ENCODE data around the gene HSDL2. TPM values are rescaled to one million over a fixed set of nuclear protein-coding genes. Genes with fewer than 3 reads are reported as not detected.

HSDL2 gene
- total and polyA plus RNA-seq, 2 of the 4 experiments (the other 2 are of a cell fraction): 17.7 to 65.8 TPM

DNA sequence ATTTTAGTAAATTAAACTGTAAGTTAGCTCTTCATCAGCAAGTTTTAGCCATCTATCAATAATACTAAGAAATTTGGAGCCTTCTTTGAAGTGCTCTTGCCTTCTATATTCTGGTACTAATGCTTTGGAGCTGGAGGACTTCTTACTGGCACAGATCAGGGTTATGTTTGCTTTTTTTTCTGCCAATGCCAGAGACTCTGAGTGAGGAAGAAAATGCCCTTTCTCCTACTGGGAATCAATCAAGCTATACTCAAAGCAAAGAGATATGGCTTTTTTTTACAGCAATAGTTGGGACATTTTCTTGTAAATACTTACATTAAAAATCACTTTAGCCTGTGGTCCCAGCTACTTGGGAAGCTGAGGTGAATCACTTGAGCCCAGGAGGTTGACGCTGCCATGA lies 4.3 kb downstream of the HSDL2 start:
- no peak overlapping the region for H3K4ac ChIP-seq (ENCODE audit: low read depth, low read length)
- H3K4me2 ChIP-seq (ENCODE audit: low read depth, low read length): no peak overlapping the region; the same call in 1 of the 2 replicates
- H3K4me1 ChIP-seq (ENCODE audit: control insufficient read depth, insufficient read depth, low read length): peaks cover 3% of the 10 kb centered on the region; the same call in 1 of the 2 replicates
- no peak overlapping the region for H3K14ac ChIP-seq (replicated peaks; ENCODE audit: low read depth, low read length)
- H3K27me3 ChIP-seq (ENCODE audit: control insufficient read depth, insufficient read depth, low read length): no peaks in the 10 kb centered on the region
- H4K8ac ChIP-seq (ENCODE audit: low read depth in 2 of 2, low read length in 2 of 2): 0 out of 4 replicates have a peak overlapping the region, but pooled peaks of 1 of the 2 experiments have one; percentile 47
- BruUV-seq (replicated peaks): no TSS peak
- intact Hi-C loops (cut with micrococcal nuclease): loop anchor here (5.0 kb wide), 1 partner anchor 328 kb away; no protein-coding TSS in a partner anchor
- H2AK5ac ChIP-seq (ENCODE audit: low read depth, low read length): no peak overlapping the region
- H3K18ac ChIP-seq (ENCODE audit: low read depth, low read length): no peak overlapping the region
- no peak overlapping the region for H3K56ac ChIP-seq (ENCODE audit: extremely low read depth, insufficient read depth, low read length)
- no peak overlapping the region for H3K23ac ChIP-seq (ENCODE audit: low read depth, low read length)
- H3K4me3 ChIP-seq (ENCODE audit: insufficient read depth, low read depth, low read length): no peak overlapping the region
- ChIA-PET CTCF (interaction anchor here (0.8 kb wide), 1 partner anchor 25 kb away, joined by 3 read pairs; no protein-coding TSS in a partner anchor), POLR2A (ENCODE audit: unreplicated experiment) (no interaction called here)
- no peak for DNase-seq
- no peak overlapping the region for H3K9ac ChIP-seq (ENCODE audit: low read depth, low read length)
- no peaks in the 10 kb centered on the region; the same call in 1 of the 2 replicates for H3K9me1 ChIP-seq (ENCODE audit: insufficient read depth, low read length)
- in situ Hi-C loops (cut with MboI; ENCODE audit: low sequenced_read_pairs): no loop called here
- no peak overlapping the region for H4K5ac ChIP-seq (ENCODE audit: low read depth, low read length)
- no peak overlapping the region for H2BK120ac ChIP-seq (ENCODE audit: low read depth, low read length)
- H2BK15ac ChIP-seq (ENCODE audit: low read depth, low read length): no peak overlapping the region
- H2AFZ ChIP-seq (replicated peaks; ENCODE audit: low read length, poor library complexity): no peak overlapping the region
- no peak overlapping the region for H4K91ac ChIP-seq (ENCODE audit: insufficient read depth, low read depth, low read length)
- H3K79me1 ChIP-seq (ENCODE audit: low read depth in 1 of 2, low read length in 2 of 2): peaks cover 15 to 63% of the 10 kb centered on the region in 2 experiments
- H2BK20ac ChIP-seq (ENCODE audit: low read depth, low read length): no peak overlapping the region
- TF ChIP-seq, protein P1, sequence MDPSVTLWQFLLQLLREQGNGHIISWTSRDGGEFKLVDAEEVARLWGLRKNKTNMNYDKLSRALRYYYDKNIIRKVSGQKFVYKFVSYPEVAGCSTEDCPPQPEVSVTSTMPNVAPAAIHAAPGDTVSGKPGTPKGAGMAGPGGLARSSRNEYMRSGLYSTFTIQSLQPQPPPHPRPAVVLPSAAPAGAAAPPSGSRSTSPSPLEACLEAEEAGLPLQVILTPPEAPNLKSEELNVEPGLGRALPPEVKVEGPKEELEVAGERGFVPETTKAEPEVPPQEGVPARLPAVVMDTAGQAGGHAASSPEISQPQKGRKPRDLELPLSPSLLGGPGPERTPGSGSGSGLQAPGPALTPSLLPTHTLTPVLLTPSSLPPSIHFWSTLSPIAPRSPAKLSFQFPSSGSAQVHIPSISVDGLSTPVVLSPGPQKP (IDR thresholded peaks at IDR 0.05; ENCODE audit: borderline replicate concordance, low read depth, low read length): no peak
- TF ChIP-seq USF2 (IDR thresholded peaks at IDR 0.05; ENCODE audit: low read depth, low read length) (no peak), MXI1 (IDR thresholded peaks at IDR 0.05; ENCODE audit: borderline replicate concordance, low read depth, low read length) (no peak), SMC3 (IDR thresholded peaks at IDR 0.05; ENCODE audit: low read depth, low read length) (no peak), POLR2A (IDR thresholded peaks at IDR 0.05; ENCODE audit: low read depth, low read length) (no peak), RCOR1 (IDR thresholded peaks at IDR 0.05; ENCODE audit: insufficient replicate concordance, low read length) (no peak), CEBPB (IDR thresholded peaks at IDR 0.05; ENCODE audit: low read depth, low read length) (no peak), BHLHE40 (IDR thresholded peaks at IDR 0.05; ENCODE audit: low read depth, low read length) (no peak), FOS (IDR thresholded peaks at IDR 0.05; ENCODE audit: low read depth, low read length) (no peak), RFX5 (IDR thresholded peaks at IDR 0.05; ENCODE audit: low read depth, low read length) (no peak), CHD1 (IDR thresholded peaks at IDR 0.05; ENCODE audit: low read depth, low read length) (no peak), MAZ (IDR thresholded peaks at IDR 0.05; ENCODE audit: borderline replicate concordance, low read depth, low read length) (no peak), NFE2L2 (IDR thresholded peaks at IDR 0.05; ENCODE audit: low read depth, low read length) (no peak), RAD21 (IDR thresholded peaks at IDR 0.05; ENCODE audit: low read length) (no peak), MAFK (IDR thresholded peaks at IDR 0.05; ENCODE audit: low read depth, low read length) (no peak)
- TF ChIP-seq, protein P2, sequence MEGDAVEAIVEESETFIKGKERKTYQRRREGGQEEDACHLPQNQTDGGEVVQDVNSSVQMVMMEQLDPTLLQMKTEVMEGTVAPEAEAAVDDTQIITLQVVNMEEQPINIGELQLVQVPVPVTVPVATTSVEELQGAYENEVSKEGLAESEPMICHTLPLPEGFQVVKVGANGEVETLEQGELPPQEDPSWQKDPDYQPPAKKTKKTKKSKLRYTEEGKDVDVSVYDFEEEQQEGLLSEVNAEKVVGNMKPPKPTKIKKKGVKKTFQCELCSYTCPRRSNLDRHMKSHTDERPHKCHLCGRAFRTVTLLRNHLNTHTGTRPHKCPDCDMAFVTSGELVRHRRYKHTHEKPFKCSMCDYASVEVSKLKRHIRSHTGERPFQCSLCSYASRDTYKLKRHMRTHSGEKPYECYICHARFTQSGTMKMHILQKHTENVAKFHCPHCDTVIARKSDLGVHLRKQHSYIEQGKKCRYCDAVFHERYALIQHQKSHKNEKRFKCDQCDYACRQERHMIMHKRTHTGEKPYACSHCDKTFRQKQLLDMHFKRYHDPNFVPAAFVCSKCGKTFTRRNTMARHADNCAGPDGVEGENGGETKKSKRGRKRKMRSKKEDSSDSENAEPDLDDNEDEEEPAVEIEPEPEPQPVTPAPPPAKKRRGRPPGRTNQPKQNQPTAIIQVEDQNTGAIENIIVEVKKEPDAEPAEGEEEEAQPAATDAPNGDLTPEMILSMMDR (conservative IDR thresholded peaks at IDR 0.05; ENCODE audit: low read depth, low read length): no peak
- no peak for ATAC-seq (ENCODE audit: low read depth)
- H2BK5ac ChIP-seq (ENCODE audit: low read depth, low read length, poor library complexity, severe bottlenecking): no peak overlapping the region
- H3K27ac ChIP-seq (ENCODE audit: insufficient read depth, low read length): no peak overlapping the region
- H2AK9ac ChIP-seq (replicated peaks; ENCODE audit: low read depth, low read length, poor library complexity): no peak overlapping the region
- no CpG with 5 or more reads among the region's 1 CpG for WGBS, 2 experiments (ENCODE audit: extremely low coverage in 2 of 2, insufficient read length in 1 of 2)
- dilution Hi-C loops (cut with HindIII; ENCODE audit: low sequenced_read_pairs, unreplicated experiment): no loop called here
- H4K20me1 ChIP-seq (ENCODE audit: insufficient read depth, low read length): no peaks in the 10 kb centered on the region
- 0 out of 2 replicates have a peak, but pooled peaks cover 2% of the 10 kb centered on the region for H3K36me3 ChIP-seq (ENCODE audit: control insufficient read depth, insufficient read depth, low read length)
- no peaks in the 10 kb centered on the region for H3K9me3 ChIP-seq (ENCODE audit: control insufficient read depth, insufficient read depth, low read length)
